HepG2 (cell line): Measurements from ENCODE around the gene SEPTIN2. TPM values are rescaled to one million over a fixed set of nuclear protein-coding genes. Genes with fewer than 3 reads are reported as not detected.
A peak's percentile ranks its signal among the peaks of the same experiment; 100 is the strongest.

Source experiments
- EP300 ChIP-seq, 3 experiments: sonication (generic) in 1 of 3; formaldehyde crosslinking in 1 of 3; IDR thresholded peaks; 2 replicates each; pipeline versions ENCODE4 v1.5.1 to v1.6.1; 2011 to 2020; ENCODE audit warnings: low read depth in 2 of 3, low read length in 2 of 3, borderline replicate concordance in 1 of 3, improper control_type of control experiment in 1 of 3, mild to moderate bottlenecking in 1 of 3, missing genetic modification reagents in 1 of 3, moderate library complexity in 1 of 3
- MXI1 ChIP-seq: IDR thresholded peaks from 3 replicates; pipeline ENCODE4 v1.6.1; 2012; ENCODE audit warnings: low read depth, low read length, inconsistent platforms, borderline replicate concordance
- NR1H2 ChIP-seq: sonication (generic); formaldehyde crosslinking; IDR thresholded peaks from 2 replicates; pipeline ENCODE4 v1.8.1; 2022; ENCODE audit warnings: low read depth, missing genetic modification reagents, borderline replicate concordance
- NR2F1 ChIP-seq, 2 experiments: fragments of 450-650 bp in 1 of 2; formaldehyde crosslinking in 1 of 2; IDR thresholded peaks; 2 replicates each; pipeline versions ENCODE4 v1.5.0 to v1.6.1; 2016 to 2020; ENCODE audit warnings: mild to moderate bottlenecking in 1 of 2, missing compliant biosample characterization in 1 of 2, missing genetic modification reagents in 1 of 2, moderate library complexity in 1 of 2
- POGK ChIP-seq: sonication (generic); formaldehyde crosslinking; conservative IDR thresholded peaks from 2 replicates; pipeline ENCODE4 v1.8.0; 2022; ENCODE audit warnings: mild to moderate bottlenecking, moderate library complexity, missing genetic modification reagents
- RARA ChIP-seq: IDR thresholded peaks from 2 replicates; pipeline ENCODE4 v1.6.1; 2016; ENCODE audit warnings: missing genetic modification reagents, missing compliant biosample characterization
- SNAI1 ChIP-seq: sonication (generic); formaldehyde crosslinking; IDR thresholded peaks from 2 replicates; pipeline ENCODE4 v1.5.0; 2020; ENCODE audit warnings: mild to moderate bottlenecking, missing genetic modification reagents, borderline replicate concordance
- SP140L ChIP-seq: sonication (generic); formaldehyde crosslinking; IDR thresholded peaks from 2 replicates; pipeline ENCODE4 v1.4.0; 2020; ENCODE audit warnings: missing genetic modification reagents, borderline replicate concordance
- TP53 ChIP-seq: sonication (generic); formaldehyde crosslinking; conservative IDR thresholded peaks from 2 replicates; pipeline ENCODE4 v1.4.0; 2020; ENCODE audit warnings: missing genetic modification reagents
- ZBTB38 ChIP-seq: sonication (generic); formaldehyde crosslinking; IDR thresholded peaks from 2 replicates; pipeline ENCODE4 v1.5.1; 2020; ENCODE audit warnings: mild to moderate bottlenecking, missing genetic modification reagents
- ZFYVE20 ChIP-seq: sonication (generic); formaldehyde crosslinking; IDR thresholded peaks from 2 replicates; pipeline ENCODE4 v1.8.0; 2023; ENCODE audit warnings: low read depth, mild to moderate bottlenecking, moderate library complexity, missing genetic modification reagents, borderline replicate concordance
- ZNF121 ChIP-seq: sonication (generic); formaldehyde crosslinking; IDR thresholded peaks from 2 replicates; pipeline ENCODE4 v1.5.0; 2020; ENCODE audit warnings: mild to moderate bottlenecking, missing genetic modification reagents
- ZNF232 ChIP-seq: sonication (generic); formaldehyde crosslinking; IDR thresholded peaks from 2 replicates; pipeline ENCODE4 v1.4.0; 2020; ENCODE audit warnings: missing genetic modification reagents, borderline replicate concordance
- ZNF362 ChIP-seq: sonication (generic); formaldehyde crosslinking; IDR thresholded peaks from 2 replicates; pipeline ENCODE4 v1.4.0; 2020; ENCODE audit warnings: missing genetic modification reagents, mild to moderate bottlenecking, borderline replicate concordance
- ZNF574 ChIP-seq: sonication (generic); formaldehyde crosslinking; IDR thresholded peaks from 2 replicates; pipeline ENCODE4 v1.4.0; 2020; ENCODE audit warnings: missing genetic modification reagents
- ZSCAN20 ChIP-seq: sonication (generic); formaldehyde crosslinking; IDR thresholded peaks from 2 replicates; pipeline ENCODE4 v1.4.0; 2020; ENCODE audit warnings: missing genetic modification reagents, mild to moderate bottlenecking, borderline replicate concordance
- polyA plus RNA-seq, 8 experiments: library from polyadenylated mRNA; depleted of rRNA in 3 of 8; stranded (reverse) in 7 of 8; unstranded in 1 of 8; fragments of >200 nt; fragmentation: Illumina TruSeq in 4 of 8; extraction: Trizol in 4 of 8; gene quantifications; 2 replicates each; pipeline versions ENCODE4 v1.2.1 to v1.2.3, GENCODE V29; 2011 to 2016; ENCODE audit warnings: low read depth in 4 of 8, missing spikeins in 1 of 8, mixed read lengths in 1 of 8; ENCODE audit not compliant: insufficient read depth in 1 of 8
- total RNA-seq, 5 experiments: library from RNA; depleted of rRNA; stranded (reverse); fragments of >200 nt; fragmentation: Illumina TruSeq; extraction: Trizol; gene quantifications; 2 replicates each; pipeline ENCODE4 v1.2.3, GENCODE V29; 2016; ENCODE audit warnings: low read depth in 1 of 5

The SEPTIN2 gene
- total and polyA plus RNA-seq, 2 of the 13 experiments (the other 11 are each of a cell fraction or from before 2014, with no cell fraction given): 493 to 733 TPM

- no peak for TF ChIP-seq NR1H2 (CRISPR knock-in tag)
- no peak for TF ChIP-seq NR2F1 (CRISPR knock-in tag; IDR thresholded peaks at IDR 0.05)
- no peak for TF ChIP-seq SP140L (CRISPR knock-in tag)
- peak; percentile 63 for TF ChIP-seq RARA (CRISPR knock-in tag)
- no peak for TF ChIP-seq ZNF362 (CRISPR knock-in tag)
- peak; percentile 60; the same call in 1 of the 2 replicates for TF ChIP-seq ZBTB38
- no peak for TF ChIP-seq POGK (CRISPR knock-in tag)
- peak; percentile 36; the same call in 1 of the 2 replicates for TF ChIP-seq ZNF574 (CRISPR knock-in tag)
- TF ChIP-seq SNAI1 (CRISPR knock-in tag): no peak
- TF ChIP-seq ZFYVE20 (CRISPR knock-in tag): no peak
- no peak for TF ChIP-seq ZSCAN20 (CRISPR knock-in tag)
- TF ChIP-seq ZNF232 (CRISPR knock-in tag): no peak
- no peak for TF ChIP-seq TP53 (CRISPR knock-in tag)
- TF ChIP-seq MXI1: no peak; the same call in 2 of the 3 replicates
- TF ChIP-seq EP300 (IDR thresholded peaks at IDR 0.05; ENCODE audit: low read depth in 2 of 2, low read length in 2 of 2): peak; percentile 22 to 85; a peak in 2 of 4 replicates
- no peak for TF ChIP-seq EP300 (CRISPR knock-in tag; IDR thresholded peaks at IDR 0.05; ENCODE audit: borderline replicate concordance)
- TF ChIP-seq ZNF121 (CRISPR knock-in tag): no peak
Observed at GRCh38 chr2:241350878-241351639, 35.3 kb downstream of the SEPTIN2 start (continued).
